Activated CD4-positive, CD25-positive, alpha-beta regulatory T cell treated with anti-CD3 and anti-CD28 coated beads, Interleukin-2, amount 50 U/mL, for 24 hours (primary cell): ENCODE data around the gene CCNB2.
"Not testable (repeated sequence)": the region's sequence is repeated elsewhere in the genome, so short reads cannot be mapped to it uniquely, and the experiment has no call there.

Experiments used
- ATAC-seq, 2 donors: fragments of 150-1000 bp; cut with Tn5 transposase; one replicate each; pipeline ENCODE4 v1.10.0; 2021; ENCODE audit warnings: mild to moderate bottlenecking in 1 of 2, moderate library complexity in 1 of 2

The CCNB2 gene

DNA sequence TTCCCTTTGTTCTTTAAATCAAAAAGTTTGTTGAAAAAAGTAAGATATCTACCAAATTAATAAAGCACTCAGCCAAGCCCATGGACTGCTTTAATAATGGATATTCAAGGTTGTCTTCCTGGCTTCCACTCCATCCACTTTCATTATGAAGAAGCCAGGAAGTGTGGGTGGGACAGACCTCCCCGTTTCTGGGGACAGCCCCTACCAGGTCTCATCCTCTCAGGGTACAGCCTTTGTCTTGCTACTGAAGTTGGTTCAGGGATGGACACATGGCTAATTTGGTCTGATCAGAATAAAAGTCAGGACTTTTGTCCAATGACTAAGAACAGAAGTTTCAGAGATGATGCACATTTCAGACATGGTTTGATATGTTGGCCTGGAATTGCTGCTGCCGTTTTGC is 32.6 kb downstream of the CCNB2 start:
- ATAC-seq = no peak

DNA sequence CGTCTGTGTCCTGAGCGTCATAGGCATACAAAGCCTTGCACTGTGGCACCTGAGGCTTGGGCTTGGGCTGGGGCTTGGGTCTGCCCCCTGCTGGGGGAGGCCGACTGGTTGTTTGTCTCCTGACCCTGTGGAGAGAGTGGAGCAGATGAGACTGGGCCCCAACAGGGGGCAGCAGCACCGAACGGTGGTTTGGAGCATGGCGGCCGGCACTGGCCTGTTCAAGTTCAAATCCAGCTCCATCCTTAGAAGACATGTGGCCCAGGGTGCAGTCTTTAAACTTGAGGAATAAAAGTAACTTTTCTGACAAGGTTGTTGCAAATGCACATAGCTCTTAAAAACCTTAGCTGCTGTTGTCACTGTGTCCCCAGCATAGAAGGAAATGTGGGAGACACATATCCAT is 33.3 kb downstream of the CCNB2 start:
- peak; percentile 79 to 81 for ATAC-seq

DNA sequence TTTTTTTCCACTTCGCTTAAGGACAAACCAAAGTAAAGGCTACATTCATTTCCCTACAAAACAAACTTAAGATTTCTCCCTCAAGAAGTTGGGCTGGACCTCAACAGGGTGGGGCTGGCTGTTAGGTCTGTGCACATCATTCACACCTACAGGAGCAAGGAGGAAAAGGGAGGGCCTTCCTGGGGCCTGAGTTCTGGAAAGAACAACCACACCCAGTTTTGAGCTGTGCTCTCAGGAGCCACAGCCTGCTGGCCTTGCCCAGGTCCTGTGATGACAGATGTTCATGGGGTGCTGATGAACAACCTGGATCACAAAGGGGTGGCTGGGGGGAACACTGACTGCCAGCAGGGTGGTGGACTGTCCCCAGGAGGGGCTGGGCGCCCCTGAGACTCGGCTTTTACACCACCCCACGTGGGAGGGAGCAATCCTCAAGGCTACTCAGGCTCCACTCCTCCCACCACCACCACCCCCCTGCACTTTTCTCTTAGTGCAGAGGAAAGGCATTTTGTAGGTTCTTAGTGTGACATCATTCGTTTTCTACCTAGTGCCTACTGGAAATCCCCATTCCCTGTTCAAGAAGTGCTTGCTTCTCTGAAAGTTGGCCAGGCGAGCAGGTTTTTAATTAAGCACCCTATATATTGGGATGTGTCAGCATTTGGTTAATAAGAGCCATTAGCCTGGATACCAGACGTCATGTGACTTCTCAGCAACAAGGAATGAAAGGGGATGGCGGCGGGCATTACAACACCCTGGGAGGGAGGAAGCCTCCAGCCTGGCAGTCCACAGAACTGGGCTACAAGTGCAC is 35.7 kb downstream of the CCNB2 start:
- ATAC-seq = no peak

DNA sequence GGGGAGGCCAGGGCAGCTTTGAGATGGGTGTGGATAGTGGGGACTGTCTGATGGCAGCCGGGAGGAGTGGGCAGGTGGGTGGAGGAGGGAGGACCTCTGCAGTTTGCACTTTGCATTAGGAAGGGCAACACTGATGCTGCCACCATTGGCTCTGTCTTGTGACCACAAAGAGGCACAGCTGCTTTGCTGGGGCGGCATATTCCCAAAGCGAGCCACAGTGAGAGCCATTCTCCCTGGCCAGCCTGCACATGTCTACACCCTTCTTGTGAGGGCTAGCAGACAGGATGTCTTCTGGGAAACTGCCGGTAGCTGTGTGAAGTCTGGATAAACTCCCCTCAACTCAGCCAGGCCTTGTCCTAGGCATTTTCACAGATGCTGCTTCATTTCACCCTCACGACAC is 38.3 kb downstream of the CCNB2 start:
- no peak for ATAC-seq

DNA sequence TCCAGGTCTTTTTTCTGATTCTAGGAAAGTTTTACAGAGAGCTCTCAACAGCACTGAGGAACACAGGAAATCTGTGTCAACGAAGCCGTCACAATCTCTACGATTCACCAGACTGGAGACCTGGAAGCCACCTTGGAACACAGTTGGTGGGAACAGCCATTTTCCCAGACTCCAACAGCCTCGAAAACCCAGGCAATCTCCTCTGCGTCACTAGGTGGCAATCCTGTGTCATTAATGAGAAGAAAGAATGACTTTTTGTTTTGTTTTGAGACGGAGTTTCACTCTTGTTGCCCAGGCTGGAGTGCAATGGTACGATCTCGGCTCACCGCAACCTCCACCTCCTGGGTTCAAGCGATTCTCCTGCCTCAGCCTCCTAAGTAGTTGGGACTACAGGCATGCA is 39.6 kb downstream of the CCNB2 start:
- not testable (repeated sequence) for ATAC-seq

DNA sequence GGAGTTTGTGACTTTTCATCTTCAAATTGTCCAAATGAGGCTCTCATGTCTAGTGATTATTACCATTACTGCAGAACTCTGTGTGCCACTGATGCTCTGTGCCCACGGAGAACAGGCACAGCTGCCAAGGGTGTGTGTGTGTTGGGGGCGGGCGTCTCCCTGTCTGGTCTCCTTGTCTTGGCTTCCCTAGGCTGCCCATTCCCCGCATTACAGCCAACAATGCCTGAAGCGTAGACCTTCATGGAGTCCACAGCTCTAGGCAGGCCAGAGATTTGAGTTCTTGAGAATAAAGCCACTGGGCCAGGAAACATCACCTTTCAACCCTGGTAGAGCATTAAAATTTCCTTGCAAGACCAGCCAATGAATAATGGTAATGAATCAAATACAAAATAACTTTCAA is 42.7 kb downstream of the CCNB2 start:
- no peak for ATAC-seq

DNA sequence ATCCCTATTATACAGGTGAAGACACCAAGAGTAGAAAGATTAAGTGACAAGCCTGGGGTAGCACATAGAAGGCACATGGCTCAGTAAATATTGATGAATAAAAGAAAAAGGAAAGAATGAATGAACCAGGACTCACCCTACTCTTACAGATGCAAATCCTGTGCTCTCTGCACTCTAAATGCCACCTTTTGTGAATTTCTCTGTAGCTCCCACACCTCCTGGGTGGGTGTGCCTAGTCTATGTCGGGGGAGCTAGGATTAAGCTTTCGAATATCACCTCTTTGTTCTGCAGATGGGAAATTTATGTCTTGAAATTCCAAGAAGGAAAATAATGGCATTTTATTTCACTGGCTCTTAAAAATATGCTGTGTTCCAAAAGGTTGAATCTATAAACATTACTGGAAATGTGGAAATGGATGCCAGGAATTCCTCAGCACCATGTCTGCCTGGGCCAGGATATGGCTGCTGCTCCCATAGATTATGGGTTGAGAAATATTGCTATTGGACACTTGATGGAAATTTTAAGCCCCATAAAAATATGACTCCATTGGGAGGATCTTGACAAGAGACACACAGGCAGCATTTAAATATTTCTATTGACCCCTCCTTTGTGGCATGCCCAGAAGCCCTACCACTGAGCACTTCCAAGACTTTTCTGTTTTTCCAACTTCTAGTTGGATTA is 43.3 kb downstream of the CCNB2 start:
- ATAC-seq = no peak

DNA sequence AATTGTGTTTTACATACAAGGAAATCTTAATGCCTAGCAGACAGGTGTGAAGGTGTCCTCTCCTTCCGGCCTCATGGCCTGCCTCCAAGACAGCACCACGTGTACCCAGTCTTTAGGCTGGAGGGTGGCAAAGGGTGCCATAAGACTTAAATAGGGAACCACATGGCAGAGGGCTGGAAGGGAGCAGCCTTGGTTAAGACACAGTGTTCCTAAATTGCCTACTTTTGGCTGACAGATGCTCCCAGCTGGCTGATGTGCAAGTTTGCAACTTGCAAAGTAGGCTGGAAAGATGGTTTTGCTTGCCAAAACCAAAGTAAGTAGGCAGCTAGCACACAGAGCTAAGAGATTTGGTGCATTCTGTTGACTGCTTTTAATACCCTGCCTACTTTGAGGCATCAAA is 45.2 kb downstream of the CCNB2 start:
- no peak for ATAC-seq

DNA sequence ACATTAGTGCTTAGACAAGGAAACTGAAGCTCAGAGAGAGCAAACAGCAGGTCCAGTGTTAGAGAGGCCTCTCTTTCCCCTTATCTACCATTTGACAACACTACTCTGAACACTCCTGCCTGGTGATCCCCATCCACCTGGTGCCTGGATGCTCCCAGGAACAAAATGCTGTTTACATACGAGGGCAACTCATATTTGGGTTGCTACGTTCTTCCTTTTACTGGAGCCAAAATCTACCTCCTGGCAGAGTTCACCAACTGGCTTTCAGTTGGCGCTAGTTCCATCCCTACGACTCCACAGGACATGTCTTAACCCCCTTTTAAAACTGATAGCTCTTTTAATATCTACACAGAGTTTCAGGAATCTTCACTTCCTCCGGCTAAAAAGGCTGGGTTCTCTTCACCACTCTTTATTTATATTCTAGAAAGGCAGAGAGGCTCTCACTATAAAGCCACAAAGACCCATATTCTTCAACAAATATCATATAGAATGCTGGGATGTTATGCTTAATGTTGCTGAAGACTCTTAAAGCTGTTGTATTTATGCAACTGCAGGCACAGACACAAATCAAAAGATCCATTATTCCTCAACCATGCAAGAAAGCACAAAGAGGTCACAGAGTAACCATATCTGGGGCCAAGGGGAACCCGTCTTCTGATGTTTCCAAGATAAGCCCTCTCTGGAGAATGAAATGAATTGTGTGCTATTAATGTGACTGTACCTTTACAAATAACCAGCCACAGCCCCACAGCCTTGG is 47.9 kb downstream of the CCNB2 start:
- ATAC-seq = no peak

DNA sequence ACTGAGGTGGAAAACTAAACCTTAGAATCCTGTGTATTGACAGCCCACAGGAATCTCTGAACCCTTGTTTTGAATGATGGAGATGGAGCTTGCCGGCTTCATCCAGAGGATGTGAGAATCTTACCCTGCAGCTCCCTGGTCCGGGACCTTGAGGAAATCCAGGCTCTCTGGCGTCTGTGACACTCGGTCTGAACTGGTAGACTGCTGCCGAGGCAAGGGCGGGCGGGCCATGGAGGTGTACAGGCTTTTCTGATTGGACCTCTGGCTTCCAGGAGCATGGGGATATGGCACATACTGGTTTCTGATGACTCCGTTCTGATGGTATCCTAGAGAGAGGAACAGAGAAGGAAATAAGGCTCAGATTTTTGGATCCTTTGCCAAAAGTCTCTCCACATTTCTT is 48.5 kb downstream of the CCNB2 start:
- no peak for ATAC-seq

DNA sequence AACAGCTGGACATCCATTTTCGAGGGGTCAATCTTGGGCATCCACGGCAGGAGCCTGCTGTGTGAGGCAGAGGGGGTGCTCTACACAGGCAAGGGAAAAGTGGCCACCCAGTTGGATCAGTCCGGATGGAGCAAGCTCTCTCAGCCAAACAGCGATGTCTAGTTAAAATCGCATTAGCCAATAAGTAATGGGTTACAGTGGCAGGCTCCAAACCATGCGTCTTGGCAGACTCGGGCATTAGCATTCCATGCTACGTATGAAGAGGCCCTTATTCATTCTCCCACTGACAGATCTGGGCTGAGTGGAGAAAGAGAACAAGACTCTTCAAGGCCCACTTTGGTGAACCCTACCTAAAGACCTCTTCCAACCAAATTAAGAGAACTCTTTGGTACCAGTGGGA is 49.3 kb downstream of the CCNB2 start:
- no peak for ATAC-seq

DNA sequence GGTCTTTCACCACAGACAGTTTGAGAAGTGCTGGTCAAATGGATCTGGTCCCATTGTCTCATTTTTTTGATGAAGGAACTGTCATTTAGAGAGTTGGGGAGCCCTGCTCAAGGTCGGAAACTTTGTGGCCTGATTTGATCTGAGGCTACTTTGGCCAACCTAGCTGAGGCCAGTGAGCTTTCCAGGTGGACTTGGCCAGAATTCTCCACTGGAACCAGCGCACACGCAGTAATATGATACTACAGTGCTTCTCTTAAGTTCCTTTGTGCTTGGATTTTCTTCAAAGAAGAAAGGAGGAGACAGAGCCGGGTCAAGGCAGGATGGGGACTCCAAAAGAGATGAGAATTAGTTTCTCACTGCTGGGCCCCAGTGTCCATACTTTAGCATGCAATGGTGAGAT is 50.5 kb downstream of the CCNB2 start:
- ATAC-seq = no peak

DNA sequence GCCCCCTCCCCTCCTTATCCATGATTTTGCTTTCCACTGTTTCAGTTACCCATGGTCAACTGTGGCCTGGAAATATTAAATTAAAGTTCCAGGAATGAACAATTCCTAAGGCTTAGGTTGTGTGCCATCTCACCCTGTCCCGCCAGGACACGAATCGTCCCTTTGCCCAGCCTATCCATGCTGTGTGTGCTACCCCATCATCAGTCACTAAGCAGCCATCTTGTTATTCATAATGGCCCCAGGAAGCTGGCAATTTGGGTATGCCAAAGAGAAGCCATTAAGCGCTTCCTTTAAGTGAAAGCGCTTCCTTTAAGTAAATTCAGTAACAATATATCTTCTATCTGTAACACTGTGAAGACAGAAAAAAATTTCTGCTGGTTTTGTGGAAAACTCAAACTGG is 52.5 kb downstream of the CCNB2 start:
- ATAC-seq = no peak

DNA sequence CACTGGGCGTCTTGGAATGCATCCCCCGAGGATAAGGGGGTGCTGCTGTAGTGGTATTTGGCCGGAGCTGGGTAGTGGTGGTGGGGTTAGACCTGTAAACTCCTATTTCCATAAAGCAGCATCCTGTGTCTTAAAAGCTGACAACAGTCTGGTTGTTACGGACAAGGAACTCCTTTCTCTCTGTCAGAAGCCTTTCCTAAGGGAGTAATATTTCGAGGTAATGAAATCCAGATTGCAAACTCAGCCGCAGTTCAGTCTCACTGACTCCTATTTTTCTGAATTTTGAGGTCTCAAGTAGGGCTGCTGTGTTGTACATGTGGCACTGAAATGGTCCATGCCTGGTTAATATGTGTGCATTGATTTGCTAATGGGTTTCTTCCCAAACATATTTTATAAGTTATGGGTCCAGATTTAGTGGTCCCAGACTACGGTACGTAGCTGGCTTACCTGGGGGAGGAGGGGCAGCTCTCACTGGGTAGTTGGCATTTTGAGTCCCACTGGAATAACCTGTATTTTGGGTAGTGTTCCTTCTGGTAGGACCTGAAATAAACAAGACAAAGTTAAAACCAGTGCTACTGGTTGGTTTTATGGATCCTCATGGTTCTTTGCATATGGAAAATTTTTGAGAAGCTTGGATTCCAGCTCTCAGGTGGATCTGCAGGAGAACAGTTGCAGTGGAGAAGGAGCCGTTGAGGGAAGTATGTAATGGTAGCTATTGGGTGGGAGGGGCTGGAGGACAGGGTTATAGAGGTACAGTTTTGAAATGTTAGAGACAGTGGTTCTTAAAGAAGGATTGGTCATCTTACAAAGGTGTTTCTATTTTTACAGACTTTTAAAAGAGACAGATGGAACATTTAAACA is 53.1 kb downstream of the CCNB2 start:
- ATAC-seq = no peak

DNA sequence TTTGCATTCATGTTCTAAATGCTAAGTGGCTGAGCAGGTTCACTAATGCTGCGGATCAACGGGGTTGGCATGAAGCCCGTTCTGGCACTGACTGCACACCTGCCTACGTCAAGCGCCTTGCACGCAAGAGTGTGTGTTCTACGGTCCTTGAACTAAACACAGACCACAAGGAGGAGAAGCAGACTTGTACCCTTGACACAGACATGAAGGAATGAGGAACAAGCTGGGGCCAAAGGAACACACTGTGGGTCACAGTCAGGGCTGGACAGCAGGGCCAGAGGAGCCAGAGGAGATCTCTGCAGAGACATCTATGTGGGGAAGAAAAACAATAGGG is 53.7 kb downstream of the CCNB2 start:
- ATAC-seq = no peak

DNA sequence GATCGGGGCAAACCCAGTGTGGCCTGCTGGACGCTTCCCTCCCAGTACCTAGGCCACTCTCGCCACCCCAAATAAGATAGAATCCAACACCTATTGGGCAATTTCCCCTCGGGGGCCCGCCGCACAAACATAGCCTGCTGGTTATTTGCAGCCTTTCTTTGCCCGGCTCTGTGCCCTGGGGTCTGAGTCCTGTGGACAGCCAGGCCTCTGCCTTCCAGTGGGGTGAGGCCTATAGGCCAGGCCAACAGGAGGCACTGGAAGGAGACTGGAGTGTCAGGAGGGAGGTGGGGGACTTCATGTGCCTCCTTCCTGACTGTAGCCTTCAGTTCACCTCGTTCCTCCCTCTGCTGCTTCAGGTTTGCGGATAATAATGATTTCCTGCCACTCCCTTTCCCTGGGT is 54.3 kb downstream of the CCNB2 start:
- no peak for ATAC-seq

DNA sequence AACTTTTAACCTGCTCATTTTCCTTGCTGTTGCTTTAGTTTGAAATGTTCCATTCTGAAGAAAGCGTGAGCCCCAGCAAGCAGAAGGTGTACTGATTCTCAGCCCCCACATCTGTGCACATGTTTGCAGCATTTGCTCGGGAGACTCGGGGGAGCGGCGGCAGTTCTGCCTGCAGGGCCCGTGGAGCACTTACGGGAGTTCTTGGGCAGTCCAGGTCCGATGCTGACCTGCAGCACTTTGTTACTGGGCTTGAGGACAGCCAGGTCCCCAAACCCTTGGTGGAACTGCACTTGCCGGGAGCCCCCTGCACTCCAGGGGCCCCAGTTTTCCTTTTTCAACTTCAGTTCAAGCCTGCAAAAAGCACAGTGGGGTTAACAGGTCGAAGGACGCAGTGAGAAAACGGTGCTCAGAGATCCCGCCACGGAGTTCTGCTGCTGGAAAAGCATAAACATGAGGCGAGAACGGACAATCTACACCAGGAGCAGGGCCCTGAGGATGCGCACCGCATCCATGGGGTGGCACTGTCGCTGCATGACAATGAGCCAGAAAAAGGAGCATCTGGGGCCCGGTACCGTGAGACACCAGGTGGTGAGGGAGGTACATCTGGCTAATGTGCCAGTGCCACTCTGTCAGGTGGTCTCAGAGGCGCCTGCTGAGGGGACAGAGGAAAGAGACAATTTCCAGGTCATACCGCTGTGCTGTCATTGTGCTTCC is 56.1 kb downstream of the CCNB2 start:
- ATAC-seq = no peak

DNA sequence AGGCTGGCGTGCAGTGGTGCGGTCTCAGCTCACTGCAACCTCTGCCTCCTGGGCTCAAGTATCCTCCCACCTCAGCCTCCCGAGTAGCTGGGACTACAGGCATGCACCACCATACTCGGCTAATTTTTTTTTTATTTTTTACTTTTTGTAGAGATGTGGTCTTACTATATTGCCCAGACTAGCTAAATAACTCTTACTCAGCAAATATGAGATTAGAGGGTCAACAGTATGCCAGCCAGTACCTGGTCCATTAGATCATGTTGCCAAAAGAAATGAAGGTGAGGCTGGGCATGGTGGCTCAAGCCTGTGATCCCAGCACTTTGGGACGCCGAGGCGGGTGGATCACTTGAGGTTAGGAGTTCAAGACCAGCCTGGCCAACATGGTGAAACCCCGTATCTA is 57.1 kb downstream of the CCNB2 start:
- ATAC-seq = not testable (repeated sequence)

DNA sequence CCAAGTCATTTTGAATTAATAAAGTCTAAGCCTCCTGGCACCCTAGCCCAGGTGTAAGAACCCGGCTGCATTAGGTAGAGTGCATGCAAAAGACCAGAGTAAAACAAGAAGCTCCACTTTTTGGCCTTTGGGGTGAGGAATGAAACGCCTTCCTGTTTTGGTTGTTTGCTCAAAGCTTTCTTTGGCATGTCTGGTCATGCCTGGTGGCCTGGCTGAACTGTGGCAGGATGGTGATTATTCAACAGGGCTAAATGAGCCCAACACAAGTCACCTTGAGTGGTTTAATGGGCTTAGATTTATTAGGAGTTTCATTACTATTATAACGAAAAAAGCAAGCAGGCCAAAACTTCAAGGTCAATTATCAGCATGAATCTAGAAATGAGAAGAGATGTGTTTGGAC is 60.8 kb downstream of the CCNB2 start:
- no peak for ATAC-seq

DNA sequence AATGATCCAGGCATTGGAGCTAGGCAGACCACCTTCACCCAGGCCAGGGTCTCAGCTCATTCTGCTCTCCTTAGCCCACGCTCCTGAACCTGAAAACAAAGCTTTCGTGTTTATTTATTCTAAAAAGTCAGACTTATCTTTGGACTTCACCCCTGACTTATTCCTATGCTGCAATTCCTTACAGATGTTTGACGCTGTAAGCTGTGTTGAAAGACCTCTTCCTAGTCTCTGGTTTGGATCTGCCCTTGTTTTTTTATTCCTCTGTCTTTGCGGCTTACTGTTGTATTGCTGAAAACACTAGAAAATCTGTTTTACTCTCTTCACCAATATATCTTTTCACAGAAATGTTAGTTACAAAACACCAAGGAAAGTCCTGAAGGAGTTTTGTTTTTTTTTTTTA is 61.2 kb downstream of the CCNB2 start:
- ATAC-seq = no peak

DNA sequence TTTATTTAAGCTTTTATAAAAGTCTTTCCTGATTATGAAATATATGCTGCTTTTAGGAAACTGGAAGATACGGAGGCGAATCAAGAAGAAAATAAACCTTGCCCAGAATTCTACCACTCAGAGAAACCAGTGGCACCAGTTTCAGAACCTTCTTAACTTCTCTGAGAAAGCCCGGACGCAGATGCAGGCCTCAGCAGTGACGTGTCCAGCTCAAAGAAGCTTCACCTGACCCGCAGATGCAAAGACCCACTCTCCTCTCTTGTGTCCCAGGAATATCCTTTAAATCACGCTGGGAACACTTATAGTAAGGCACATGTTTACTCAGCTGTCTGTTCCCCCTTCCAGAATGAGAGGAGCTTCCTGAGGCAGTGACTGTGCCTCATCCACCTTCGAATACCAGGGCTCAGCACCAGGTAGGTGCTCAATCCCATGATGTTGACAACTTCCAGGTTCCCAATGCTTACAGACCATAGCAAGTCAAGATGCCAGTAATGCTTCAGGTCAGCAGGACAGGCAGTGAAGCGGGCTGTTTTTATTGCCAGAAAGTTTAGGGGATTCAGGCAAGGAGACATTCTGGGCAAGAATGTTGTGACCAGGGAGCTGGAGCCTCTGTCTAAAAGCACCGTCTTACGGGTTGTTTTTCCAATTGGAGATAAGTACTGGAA is 61.8 kb downstream of the CCNB2 start:
- no peak for ATAC-seq

DNA sequence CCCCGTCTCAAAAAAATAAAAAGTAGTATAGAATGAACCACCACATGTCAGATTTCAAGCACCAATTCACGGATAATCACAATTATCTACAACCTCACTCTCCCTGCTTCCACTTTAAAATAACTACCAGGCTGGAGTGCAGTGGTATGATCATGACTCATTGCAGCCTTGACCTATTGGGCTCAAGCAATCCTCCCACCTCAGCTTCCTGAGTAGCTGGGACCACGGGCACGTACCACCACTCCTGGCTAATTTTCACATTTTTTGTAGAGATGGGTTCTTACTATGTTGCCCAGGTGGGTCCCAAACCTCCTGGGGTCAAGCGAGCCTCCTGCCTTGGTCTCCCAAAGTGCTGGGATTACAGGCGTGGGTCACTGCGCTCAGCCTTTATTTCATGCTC is 63.6 kb downstream of the CCNB2 start:
- no peak for ATAC-seq
